T-helper 17 cell (primary cell): ENCODE results near the gene ME3. TPM values are rescaled to one million over a fixed set of nuclear protein-coding genes. Genes with fewer than 3 reads are reported as not detected.

Source experiments
- ATAC-seq: fragments of 150-1000 bp; cut with Tn5 transposase; 2 replicates; pipeline ENCODE4 v1.10.0; 2021; ENCODE audit warnings: mild to moderate bottlenecking, moderate library complexity
- DNase-seq, 3 donors: peaks; one replicate each; pipeline versions ENCODE4 v3.0.0 to v3.0.0-alpha.2; 2020 to 2021
- H3K9me3 ChIP-seq: one replicate; pipeline ENCODE4 v1.7.0; 2013; ENCODE audit warnings: low read length, mild to moderate bottlenecking; ENCODE audit not compliant: control insufficient read depth, poor library complexity, severe bottlenecking
- H3K27ac Mint-ChIP-seq: one replicate; pipeline ENCODE4 v1.8.0; 2022; ENCODE audit warnings: mild to moderate bottlenecking, moderate library complexity, mixed read lengths
- H3K27me3 Mint-ChIP-seq: one replicate; pipeline ENCODE4 v1.8.0; 2022; ENCODE audit warnings: mixed read lengths
- H3K36me3 Mint-ChIP-seq: one replicate; pipeline ENCODE4 v1.8.0; 2022; ENCODE audit warnings: low read depth, mixed read lengths
- H3K4me1 Mint-ChIP-seq: one replicate; pipeline ENCODE4 v1.8.0; 2022; ENCODE audit warnings: mild to moderate bottlenecking, mixed read lengths
- H3K4me3 Mint-ChIP-seq: one replicate; pipeline ENCODE4 v1.8.0; 2022; ENCODE audit warnings: mild to moderate bottlenecking, moderate library complexity, mixed read lengths
- total RNA-seq, 4 donors: library from RNA in 2 of 4; stranded (reverse) in 2 of 4; gene quantifications; one replicate each; pipeline ENCODE4 v1.2.3 and lab custom pipeline; 2022 to 2026

The ME3 gene
- total RNA-seq, 2 donors from 2014 or later, result 2.7 to 3.3 TPM

DNA sequence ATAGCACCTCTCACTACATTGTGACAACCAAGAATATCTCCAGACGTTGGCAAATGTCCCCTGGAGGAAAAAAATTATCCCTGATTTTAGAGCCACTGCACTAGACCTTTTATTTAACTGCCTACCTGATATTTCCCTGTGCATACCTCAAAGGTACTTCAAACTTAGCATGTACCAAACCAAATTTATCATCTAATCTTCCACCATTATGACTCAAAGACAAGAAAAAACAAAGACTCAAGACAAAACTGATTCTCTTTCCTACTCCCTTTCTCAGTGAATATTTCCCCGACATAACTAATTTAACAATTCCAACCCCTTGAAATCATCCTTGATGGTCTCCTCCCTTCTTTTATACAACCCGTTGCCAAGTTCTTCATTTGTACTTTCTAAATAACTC lies 161.7 kb downstream of the ME3 start:
- no peaks in the 10 kb centered on the region for H3K9me3 ChIP-seq
- Mint-ChIP-seq H3K36me3 (no peaks in the 10 kb centered on the region), H3K4me1 (no peaks in the 10 kb centered on the region), H3K4me3 (no peak overlapping the region), H3K27ac (no peak overlapping the region), H3K27me3 (no peaks in the 10 kb centered on the region)
- no peak for DNase-seq
- no peak for ATAC-seq

DNA sequence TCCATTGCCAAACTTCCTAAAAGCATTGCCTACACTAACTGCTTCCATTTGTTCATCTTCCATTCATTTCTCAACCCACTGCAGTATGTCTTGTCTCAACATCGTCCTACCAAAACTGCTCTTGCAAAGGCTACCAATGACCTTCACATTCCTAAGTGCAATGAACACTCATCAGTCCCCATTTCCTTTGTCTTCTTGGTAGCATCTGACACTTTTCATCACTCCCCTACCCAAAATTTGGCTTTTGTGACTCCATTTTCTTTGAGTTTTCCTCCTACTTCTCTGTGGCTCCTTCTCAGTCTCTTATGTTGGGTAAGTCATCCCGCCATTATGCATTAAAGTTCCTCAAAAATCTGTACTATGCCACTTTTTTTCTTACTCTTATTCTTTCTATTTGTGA lies 162.3 kb downstream of the ME3 start:
- DNase-seq, result no peak
- no peaks in the 10 kb centered on the region for H3K9me3 ChIP-seq
- Mint-ChIP-seq H3K27ac (no peak overlapping the region), H3K27me3 (no peaks in the 10 kb centered on the region), H3K36me3 (no peaks in the 10 kb centered on the region), H3K4me1 (no peaks in the 10 kb centered on the region), H3K4me3 (no peak overlapping the region)
- no peak for ATAC-seq

DNA sequence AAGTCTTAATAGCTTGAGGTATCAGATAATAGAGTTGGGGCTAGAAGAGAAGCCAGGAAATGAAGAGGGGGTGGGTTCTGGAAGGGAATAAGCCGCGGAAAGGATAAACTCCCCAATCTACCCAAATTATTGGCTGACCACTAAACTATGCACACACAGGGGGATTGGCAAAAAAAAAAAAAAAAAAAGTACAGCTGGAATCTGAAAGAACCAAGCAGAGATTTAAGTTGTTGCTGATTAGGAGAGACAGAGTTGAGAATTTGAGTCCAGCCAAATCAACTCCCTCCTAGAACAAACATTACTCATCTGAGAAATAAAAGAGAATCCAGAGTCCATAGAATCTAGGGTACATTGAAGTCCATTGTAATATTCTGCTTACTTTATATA lies 162.8 kb downstream of the ME3 start:
- Mint-ChIP-seq H3K27me3 (no peaks in the 10 kb centered on the region), H3K27ac (no peak overlapping the region), H3K36me3 (no peaks in the 10 kb centered on the region), H3K4me3 (no peak overlapping the region), H3K4me1 (no peaks in the 10 kb centered on the region)
- H3K9me3 ChIP-seq, result no peaks in the 10 kb centered on the region
- ATAC-seq (no peak), DNase-seq (no peak)

DNA sequence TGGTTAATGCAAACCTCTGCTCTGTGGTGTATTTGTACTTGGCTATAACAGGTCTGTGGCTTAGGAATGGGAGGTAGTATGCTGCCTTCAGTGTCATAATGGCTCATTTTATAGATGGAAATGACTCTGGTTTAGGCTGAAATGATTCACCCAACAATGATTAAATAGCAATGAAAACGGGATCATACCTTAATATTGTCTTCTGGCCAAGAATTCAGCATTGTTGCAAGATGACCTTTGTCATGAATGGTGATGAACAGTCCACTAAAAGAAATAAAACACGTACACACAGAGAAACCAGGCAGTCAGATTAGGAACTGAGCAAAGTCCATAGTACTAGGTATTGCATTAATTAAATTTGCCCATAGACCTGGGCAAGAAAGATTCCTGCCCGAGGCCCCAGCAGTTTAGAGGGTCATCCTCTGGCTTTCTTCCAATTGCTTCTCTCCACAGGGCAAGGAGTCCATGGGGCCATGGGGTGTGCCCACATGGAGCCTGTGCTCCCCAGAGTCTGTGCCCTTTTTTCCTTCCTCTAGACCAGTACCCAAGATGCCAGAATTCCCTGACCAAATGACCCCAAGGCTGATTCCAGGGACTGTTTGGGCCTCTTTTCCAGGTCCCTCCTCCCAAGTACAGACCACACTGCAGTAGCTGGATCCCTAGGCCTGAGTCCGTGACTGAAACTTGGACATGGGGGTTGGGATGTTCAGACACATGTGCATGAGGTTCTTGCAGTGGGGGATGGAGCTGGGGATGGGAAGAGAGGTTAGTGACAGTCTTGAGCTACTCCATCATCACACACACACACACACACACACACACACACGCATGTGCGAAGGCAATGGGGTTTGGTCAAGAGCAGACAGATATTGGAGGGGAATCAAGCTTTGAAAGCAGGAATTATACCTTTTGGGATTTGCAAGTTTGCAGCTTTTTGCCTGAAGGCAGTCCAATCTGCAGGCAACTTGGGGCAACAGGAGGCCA lies 163.5 kb downstream of the ME3 start:
- H3K9me3 ChIP-seq, result no peaks in the 10 kb centered on the region
- no peaks in the 10 kb centered on the region for H3K4me1 Mint-ChIP-seq
- no peak overlapping the region for H3K27ac Mint-ChIP-seq
- no peaks in the 10 kb centered on the region for H3K36me3 Mint-ChIP-seq
- no peak for ATAC-seq
- no peak overlapping the region for H3K4me3 Mint-ChIP-seq
- DNase-seq, result no peak
- no peaks in the 10 kb centered on the region for H3K27me3 Mint-ChIP-seq

DNA sequence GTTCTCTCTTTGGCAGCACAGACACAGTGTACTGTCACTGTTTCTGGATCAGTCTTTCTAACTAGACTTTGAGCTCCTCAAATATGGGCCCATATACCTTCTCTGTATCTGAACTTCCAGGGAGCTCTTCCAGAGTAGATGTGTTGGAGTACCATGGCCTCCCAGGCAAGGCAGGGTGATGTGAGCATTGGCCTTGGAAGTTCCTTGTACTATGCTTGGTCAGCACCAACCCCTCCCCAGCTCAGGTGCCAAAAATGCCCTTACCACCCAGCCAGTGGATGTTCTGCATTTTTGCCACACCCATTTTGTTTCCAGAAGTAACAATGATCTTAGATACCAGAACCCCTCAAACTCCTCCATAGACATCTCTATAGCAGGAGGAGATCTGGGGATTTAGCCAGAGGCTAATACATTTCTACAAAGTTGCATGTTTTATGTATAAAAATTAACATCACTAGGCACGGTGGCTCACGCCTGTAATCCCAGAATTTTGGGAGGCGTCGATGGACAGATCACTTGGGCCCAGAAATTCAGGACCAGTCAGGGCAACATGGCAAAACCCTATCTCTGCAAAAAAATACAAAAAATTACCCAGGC lies 165.1 kb downstream of the ME3 start:
- H3K27me3 Mint-ChIP-seq, result no peaks in the 10 kb centered on the region
- H3K4me3 Mint-ChIP-seq, result no peak overlapping the region
- DNase-seq (no peak), ATAC-seq (no peak)
- H3K4me1 Mint-ChIP-seq, result no peaks in the 10 kb centered on the region
- no peaks in the 10 kb centered on the region for H3K36me3 Mint-ChIP-seq
- no peaks in the 10 kb centered on the region for H3K9me3 ChIP-seq
- no peak overlapping the region for H3K27ac Mint-ChIP-seq

DNA sequence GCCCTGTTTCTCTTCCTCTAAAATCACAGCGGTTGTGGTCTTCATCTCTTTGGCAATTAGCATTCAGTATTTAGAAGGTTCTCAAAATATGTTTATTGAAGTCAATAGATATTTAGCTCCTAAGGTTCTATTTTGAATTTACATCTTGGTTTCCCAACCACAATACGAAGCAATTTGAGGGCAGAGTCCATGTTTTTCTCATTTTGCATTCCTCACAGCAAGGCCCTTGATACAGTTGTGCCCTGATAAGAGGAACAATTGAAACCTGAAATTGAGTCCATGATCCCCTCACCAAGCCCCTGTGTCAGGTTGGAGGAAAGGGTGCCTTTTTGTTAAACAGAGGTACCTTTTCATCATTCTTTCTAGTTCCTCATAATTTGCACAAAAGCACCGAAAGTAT lies 166.2 kb downstream of the ME3 start:
- no peak for DNase-seq
- Mint-ChIP-seq H3K4me3 (no peak overlapping the region), H3K27me3 (no peaks in the 10 kb centered on the region), H3K36me3 (no peaks in the 10 kb centered on the region), H3K27ac (no peak overlapping the region), H3K4me1 (no peaks in the 10 kb centered on the region)
- H3K9me3 ChIP-seq, result no peaks in the 10 kb centered on the region
- ATAC-seq, result no peak

DNA sequence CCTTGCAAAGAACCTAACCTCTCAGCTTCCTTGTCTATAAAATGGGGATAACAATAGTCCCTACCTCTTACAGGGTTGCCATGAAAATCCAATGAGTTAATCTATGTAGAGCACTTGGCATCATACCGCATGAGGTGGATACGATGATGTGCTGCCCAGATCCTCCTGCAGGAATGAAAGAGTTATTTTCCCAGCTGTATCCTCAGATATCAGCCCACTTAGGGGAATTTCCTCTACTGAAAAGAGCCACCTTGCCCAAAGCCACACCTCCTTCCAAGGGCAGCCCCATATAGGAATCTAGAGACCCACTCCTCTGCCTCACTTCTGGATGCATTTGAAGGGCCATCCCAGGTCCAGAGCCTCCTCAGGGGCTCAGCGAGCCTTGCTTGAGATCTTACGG lies 169.3 kb downstream of the ME3 start:
- no peak for DNase-seq
- H3K4me3 Mint-ChIP-seq, result no peak overlapping the region
- no peaks in the 10 kb centered on the region for H3K4me1 Mint-ChIP-seq
- no peak overlapping the region for H3K27ac Mint-ChIP-seq
- H3K9me3 ChIP-seq, result no peaks in the 10 kb centered on the region
- ATAC-seq, result no peak
- H3K36me3 Mint-ChIP-seq, result no peaks in the 10 kb centered on the region
- no peaks in the 10 kb centered on the region for H3K27me3 Mint-ChIP-seq

DNA sequence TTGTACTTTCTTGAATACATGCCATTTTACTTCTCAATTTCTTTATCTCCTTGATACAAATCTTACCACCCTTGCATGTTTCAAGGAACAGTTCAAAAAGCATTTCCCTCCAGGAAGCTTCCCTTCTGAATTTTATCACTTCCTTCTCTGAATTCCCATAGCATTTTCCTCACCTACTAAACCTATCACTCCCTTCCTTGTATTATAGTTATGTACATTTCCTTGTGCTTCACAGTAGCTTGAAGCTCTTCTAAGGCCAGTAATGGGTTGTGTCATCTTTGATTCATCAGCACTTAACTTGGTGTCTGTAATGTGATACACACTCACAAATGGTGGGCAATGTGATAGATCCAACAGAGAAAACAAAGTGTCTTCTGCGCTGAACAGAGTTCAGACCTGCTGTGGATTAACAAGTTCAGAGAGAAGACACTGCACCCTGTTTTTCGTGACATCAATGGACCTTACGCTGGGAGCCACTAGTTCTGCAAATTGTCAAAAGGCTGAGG lies 170.2 kb downstream of the ME3 start:
- Mint-ChIP-seq H3K27ac (no peak overlapping the region), H3K36me3 (no peaks in the 10 kb centered on the region), H3K4me1 (no peaks in the 10 kb centered on the region), H3K4me3 (no peak overlapping the region), H3K27me3 (no peaks in the 10 kb centered on the region)
- no peaks in the 10 kb centered on the region for H3K9me3 ChIP-seq
- ATAC-seq (no peak), DNase-seq (no peak)

DNA sequence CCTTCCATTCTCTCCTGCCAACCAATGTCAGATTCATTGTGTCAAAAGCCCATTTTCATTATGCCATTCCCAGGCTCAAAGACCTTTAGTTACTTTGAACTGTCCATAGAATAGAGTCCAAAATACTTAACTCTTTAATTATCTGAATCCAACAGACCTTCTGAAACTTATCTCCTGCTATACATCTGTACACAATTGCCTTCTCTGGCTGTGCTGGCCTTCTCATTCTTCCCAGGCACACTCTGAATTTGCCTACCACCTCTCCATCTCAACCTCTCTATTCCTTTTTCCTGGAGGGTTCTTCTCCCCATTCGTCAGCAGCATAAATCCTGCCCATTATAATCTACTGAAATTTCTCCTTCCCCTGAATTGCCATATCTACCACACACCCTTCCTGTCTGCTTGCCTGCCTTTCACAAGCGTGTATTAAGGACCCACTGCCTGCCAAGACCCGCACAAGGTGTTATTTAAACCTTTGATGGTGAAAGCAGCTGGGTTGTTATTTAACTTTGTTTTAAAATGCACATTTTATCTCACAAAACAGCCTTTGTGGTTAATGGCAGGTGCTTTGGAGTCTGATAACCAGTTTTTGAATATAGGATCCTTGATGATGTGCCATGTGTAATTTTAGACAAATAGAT lies 171.8 kb downstream of the ME3 start:
- no peaks in the 10 kb centered on the region for H3K4me1 Mint-ChIP-seq
- H3K4me3 Mint-ChIP-seq, result no peak overlapping the region
- no peak for DNase-seq
- no peaks in the 10 kb centered on the region for H3K36me3 Mint-ChIP-seq
- H3K27me3 Mint-ChIP-seq, result no peaks in the 10 kb centered on the region
- no peaks in the 10 kb centered on the region for H3K9me3 ChIP-seq
- no peak for ATAC-seq
- H3K27ac Mint-ChIP-seq, result no peak overlapping the region

DNA sequence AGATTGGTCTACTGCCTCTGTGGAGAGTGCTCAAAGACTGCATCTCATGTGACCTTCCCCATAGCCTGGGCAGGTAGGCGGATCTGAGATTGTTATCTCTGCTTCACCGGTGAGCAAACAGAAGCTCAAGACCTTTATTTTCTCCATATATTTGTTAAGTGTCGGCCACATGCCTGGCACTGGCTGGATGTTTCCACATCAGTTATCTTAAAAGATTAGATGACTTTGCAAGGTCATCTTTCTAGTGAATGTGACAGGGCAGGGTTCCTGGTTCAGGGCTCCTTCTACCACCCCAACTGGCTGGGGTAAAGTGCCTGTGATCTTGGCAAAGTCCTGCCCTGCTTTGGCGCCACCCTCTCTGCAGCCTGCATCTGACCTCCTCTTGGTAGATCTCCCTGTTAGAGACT lies 172.7 kb downstream of the ME3 start:
- no peaks in the 10 kb centered on the region for H3K4me1 Mint-ChIP-seq
- no peak for DNase-seq
- H3K36me3 Mint-ChIP-seq, result no peaks in the 10 kb centered on the region
- H3K9me3 ChIP-seq, result no peaks in the 10 kb centered on the region
- no peak overlapping the region for H3K4me3 Mint-ChIP-seq
- no peak overlapping the region for H3K27ac Mint-ChIP-seq
- ATAC-seq, result no peak
- no peaks in the 10 kb centered on the region for H3K27me3 Mint-ChIP-seq

DNA sequence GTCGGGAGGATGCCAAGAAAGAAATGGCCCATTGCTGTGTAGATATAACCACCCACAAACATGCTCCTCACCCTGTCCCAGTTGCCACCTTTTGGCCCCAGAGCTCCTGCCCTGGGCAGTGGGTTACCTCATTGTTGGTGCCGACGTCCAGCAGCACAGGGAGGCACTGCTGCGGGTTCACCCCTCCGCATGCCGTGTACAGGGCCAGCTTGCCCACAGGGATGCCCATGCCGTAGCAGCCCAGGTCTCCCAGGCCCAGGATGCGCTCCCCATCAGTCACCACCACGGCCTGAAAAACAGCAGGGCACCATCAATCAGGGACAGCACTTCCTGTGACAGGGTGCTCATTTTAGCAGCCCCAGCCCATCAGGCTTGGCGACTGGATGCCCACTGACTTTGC lies 174.6 kb downstream of the ME3 start:
- Mint-ChIP-seq H3K36me3 (no peaks in the 10 kb centered on the region), H3K4me1 (no peaks in the 10 kb centered on the region), H3K27me3 (no peaks in the 10 kb centered on the region), H3K27ac (no peak overlapping the region), H3K4me3 (no peak overlapping the region)
- no peaks in the 10 kb centered on the region for H3K9me3 ChIP-seq
- no peak for DNase-seq
- ATAC-seq, result no peak

DNA sequence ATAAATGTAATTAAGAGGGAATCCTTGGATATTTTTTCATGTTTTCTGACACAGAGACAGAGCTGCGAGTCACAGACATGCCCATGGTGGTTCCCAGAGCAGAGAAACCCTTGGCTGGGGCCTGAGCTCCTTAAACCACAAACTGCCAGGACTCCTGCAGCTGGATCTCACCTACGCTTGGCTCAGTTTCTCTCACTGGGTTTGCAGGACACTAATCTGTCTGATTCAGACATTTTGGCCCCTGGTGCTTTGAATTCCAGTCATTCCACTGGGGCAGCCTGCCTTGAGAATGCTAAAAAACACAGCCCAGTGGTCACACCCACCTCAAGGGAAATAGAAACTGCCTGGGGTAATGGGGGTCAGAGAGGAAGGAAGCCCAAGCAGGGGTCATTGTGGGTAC lies 175.1 kb downstream of the ME3 start:
- no peak for DNase-seq
- Mint-ChIP-seq H3K27ac (no peak overlapping the region), H3K4me1 (no peaks in the 10 kb centered on the region), H3K36me3 (no peaks in the 10 kb centered on the region), H3K4me3 (no peak overlapping the region), H3K27me3 (no peaks in the 10 kb centered on the region)
- no peak for ATAC-seq
- no peaks in the 10 kb centered on the region for H3K9me3 ChIP-seq

DNA sequence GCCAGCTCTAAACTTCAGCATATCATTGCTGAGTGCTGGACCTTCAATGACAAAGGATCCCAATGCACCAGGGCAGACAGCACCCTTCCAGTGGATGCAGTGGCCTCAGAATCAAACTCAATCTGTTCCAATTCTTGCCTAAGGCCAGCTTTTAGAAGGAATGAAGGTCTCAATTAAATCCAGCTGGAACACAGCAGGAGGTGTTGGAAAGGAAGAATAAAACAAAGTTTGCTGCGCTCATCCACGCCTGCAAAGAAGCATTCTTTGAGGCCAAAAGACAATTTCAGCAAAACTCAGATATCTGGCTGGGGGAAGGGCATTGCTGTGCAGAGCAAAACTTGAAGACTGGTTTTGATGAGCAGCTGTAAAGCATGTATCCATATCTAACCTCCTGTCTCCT lies 177.1 kb downstream of the ME3 start:
- H3K36me3 Mint-ChIP-seq, result no peaks in the 10 kb centered on the region
- ATAC-seq, result no peak
- no peak overlapping the region for H3K4me3 Mint-ChIP-seq
- H3K4me1 Mint-ChIP-seq, result no peaks in the 10 kb centered on the region
- no peak for DNase-seq
- no peaks in the 10 kb centered on the region for H3K9me3 ChIP-seq
- H3K27ac Mint-ChIP-seq, result no peak overlapping the region
- no peaks in the 10 kb centered on the region for H3K27me3 Mint-ChIP-seq
